GM19025 (cell line): ENCODE data around the gene CHN2.

Experiments used
- ATAC-seq: cut with Tn5 transposase; IDR thresholded peaks from one replicate; pipeline ENCODE4 v1.9.1; 2021; ENCODE audit warnings: mild to moderate bottlenecking, low read depth, moderate library complexity; ENCODE audit not compliant: unreplicated experiment

The CHN2 gene

DNA sequence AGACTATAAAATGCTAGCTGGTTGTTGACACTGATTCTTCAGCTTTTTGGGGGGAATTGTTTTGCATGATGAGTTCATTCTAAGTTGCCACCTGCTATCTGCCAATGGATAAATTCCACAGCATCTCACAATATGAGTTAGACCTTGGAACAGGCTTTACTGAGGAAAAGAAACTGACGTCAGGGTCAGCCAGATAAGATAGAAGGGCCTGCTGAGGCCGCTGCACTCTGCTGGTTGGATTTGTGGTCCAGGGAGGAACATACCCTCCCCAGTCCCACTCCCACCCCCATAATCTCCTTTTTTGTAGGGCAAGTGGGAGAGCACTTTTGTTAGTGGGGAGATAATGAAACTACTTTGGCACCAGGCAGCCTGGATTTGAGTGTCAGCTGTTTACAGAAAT lies 258.4 kb downstream of the CHN2 start:
- ATAC-seq, result no peak

- no peak for ATAC-seq
Observed at GRCh38 chr7:29454464-29454863, 259.9 kb downstream of the CHN2 start.

GRCh38 chr7:29454899-29455451 lies 260.4 kb downstream of the CHN2 start:
- ATAC-seq, result no peak

- no peak for ATAC-seq
Observed at GRCh38 chr7:29457141-29457561, 262.6 kb downstream of the CHN2 start.

- ATAC-seq, result no peak
Observed at GRCh38 chr7:29457565-29458011, 263.0 kb downstream of the CHN2 start.

DNA sequence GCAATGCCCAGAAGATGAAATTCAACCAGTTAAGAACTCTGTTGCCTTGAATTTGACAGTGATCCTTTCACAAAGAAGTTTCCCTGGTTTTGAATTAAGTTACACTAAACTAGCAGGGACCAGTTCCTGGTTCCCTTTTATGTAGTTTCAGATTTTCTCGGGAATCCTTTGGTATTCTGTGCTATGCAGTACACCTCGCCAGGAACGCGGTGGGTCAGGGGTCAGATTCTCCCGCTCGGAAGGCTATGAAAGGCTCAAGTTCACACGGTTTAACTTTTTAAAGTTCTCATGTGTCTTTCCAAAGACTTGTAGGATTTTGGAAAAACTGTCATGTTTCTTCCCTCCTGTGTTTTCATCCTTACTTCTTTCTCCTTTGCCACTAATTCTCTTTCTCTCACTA lies 264.4 kb downstream of the CHN2 start:
- ATAC-seq, result no peak

GRCh38 chr7:29459589-29459988 lies 265.0 kb downstream of the CHN2 start:
- no peak for ATAC-seq

GRCh38 chr7:29461996-29462395 lies 267.4 kb downstream of the CHN2 start:
- no peak for ATAC-seq

DNA sequence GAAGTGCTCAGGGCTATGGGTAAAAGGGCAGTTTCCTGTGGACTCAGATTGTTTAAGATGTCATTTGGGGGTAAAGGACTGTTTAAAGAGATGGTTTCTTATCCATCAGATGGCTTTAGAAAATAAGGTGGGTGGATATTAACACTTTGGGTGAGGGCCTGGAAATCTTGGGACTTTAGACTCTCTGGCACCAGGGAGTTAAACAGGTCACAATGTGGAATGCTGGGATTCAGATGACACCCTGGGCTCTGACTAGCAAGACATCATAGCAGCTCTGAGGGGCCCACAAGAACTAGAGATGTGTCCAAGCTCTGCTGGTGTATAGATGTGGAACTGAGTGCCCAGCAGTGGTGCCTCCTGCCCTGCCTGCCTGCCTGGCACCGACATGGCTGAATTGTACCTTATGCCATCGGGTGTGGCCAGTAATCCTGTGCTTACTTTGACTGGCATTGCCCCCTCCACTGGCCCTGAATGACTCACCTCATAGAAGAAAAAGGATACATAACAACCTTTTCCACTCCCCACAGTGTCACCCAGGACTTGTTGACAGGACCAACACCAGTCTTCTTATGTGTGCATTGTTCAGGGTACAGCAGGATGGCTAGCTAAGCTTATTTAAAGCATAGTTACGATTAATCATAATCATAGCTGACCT lies 269.1 kb downstream of the CHN2 start:
- no peak for ATAC-seq

- ATAC-seq, result no peak
Observed at GRCh38 chr7:29464753-29465152, 270.2 kb downstream of the CHN2 start.

DNA sequence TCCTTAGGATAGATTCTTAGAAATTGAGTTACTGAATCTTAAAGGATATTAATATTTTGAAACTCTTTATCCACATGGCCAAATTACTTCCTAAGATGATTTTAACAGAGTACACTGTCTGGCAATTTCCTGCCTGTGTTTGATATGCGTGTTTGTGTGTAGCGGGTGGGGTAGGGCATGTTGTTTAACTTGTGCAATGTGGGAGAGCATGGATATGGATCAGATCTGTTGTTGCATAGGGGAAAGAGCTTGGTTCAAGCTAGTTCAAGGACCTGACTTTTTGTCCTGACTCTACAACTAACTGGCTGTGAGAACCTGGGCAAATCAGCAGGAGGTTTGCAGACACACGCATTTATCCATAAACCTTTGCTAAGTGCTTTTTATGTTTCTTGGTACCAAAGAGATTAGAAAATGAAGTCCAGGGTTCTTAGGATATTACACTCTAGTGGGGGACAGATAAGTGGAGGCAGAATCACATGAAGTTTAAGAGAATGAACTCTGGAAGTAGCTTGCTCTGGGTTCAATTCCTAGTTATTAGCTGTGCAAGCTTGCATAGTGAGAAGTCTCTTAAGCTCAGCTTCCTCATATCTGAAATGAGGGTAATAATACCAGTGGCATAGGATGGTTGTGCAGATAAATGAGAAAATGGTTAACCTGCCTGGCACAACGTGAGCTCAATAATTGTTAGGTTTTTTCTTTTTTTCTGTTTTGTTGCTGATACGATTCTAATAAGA lies 272.8 kb downstream of the CHN2 start:
- no peak for ATAC-seq

- ATAC-seq, result no peak
Observed at GRCh38 chr7:29468196-29468595, 273.6 kb downstream of the CHN2 start.

DNA sequence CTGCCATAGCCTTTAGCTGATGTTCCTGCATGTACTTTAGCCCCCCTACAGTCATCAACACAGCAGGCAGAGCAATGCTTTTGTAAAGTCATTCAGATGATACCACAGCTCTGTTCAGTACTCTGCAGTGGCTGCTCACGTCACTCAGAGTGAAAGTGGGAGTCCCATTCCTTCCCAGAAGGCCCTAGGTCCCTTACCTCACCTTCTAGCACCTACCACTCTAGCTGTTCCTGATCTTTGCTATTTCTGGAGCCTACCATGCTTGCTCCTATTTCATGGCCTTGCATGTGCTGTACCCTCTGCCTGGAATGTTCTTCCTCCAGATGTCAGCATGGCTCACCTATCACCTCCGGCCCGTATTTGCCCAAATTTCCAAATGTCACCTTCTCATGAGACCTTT lies 274.7 kb downstream of the CHN2 start:
- ATAC-seq, result no peak

- no peak for ATAC-seq
Observed at GRCh38 chr7:29469976-29470557, 275.5 kb downstream of the CHN2 start.

GRCh38 chr7:29471444-29472138 lies 277.0 kb downstream of the CHN2 start:
- ATAC-seq, result no peak

DNA sequence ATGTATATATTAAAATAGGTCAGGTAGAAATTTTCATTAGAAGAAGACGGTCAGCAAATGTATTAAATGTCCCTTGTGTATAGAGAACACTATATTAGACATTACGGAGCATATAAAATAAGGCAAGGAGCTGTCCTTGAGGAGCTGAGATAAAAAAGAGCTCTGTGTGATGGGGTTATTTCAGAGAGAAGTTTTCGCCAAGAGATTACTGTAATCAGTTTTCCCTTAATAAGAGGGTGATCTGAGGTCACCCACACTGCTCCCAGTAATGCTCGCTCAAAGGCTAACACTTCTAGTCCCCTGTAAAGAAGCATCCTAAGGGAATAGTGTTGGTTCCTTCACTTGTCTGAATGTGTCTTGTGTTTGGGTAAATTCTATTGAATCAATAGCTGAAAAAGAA lies 282.3 kb downstream of the CHN2 start:
- no peak for ATAC-seq

GRCh38 chr7:29478226-29478625 lies 283.7 kb downstream of the CHN2 start:
- no peak for ATAC-seq

- ATAC-seq, result no peak
Observed at GRCh38 chr7:29478687-29479240, 284.2 kb downstream of the CHN2 start.

GRCh38 chr7:29479301-29480200 lies 285.0 kb downstream of the CHN2 start:
- ATAC-seq, result no peak

DNA sequence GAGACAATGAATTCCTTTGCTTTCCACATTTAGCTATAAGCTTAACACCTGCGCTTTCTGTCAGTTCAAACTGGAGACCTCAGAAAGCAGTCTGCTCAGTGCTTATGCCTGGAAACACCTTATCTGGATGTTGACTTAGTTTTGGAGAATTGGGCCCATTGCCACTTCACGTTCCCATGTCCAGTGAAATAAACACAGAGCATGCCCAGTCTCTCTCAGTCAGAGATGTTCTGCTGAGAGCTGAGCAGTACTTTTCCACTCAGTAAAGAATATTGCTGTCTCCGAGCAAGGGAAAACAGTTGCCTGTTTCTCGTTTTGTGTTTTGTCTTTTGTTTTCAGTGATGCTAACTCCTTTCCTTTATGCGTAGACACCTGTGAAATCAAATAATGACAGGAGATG lies 285.9 kb downstream of the CHN2 start:
- ATAC-seq, result no peak
